BLaER1 treated with 17β-estradiol and CSF1 and Interleukin-3, amounts not matched to agents 10 nM and 100 nM (cell line): Measurements from ENCODE around the gene FAM131A.
"Not testable (repeated sequence)": the region's sequence is repeated elsewhere in the genome, so short reads cannot be mapped to it uniquely, and the experiment has no call there.

Experiments
- H3K27ac ChIP-seq, 11 experiments: shearing (Covaris generic); formaldehyde crosslinking; 2 replicates each; pipeline ENCODE4 v1.8.1; 2022
- H3K27me3 ChIP-seq, 11 experiments: shearing (Covaris generic); formaldehyde crosslinking; 2 replicates each; pipeline ENCODE4 v1.8.1; 2022
- H3K36me3 ChIP-seq, 11 experiments: shearing (Covaris generic); formaldehyde crosslinking; 2 replicates each; pipeline ENCODE4 v1.8.1; 2022
- H3K4me1 ChIP-seq, 10 experiments: shearing (Covaris generic); formaldehyde crosslinking; 2 replicates each; pipeline ENCODE4 v1.8.1; 2022
- H3K4me2 ChIP-seq, 11 experiments: shearing (Covaris generic); formaldehyde crosslinking; 2 replicates each; pipeline ENCODE4 v1.8.1; 2022
- H3K4me3 ChIP-seq, 10 experiments: shearing (Covaris generic); formaldehyde crosslinking; 2 replicates each; pipeline ENCODE4 v1.8.1; 2022
- H3K9ac ChIP-seq, 11 experiments: shearing (Covaris generic); formaldehyde crosslinking; 2 replicates each; pipeline ENCODE4 v1.8.1; 2022
- H3K9me3 ChIP-seq, 11 experiments: shearing (Covaris generic); formaldehyde crosslinking; replicated peaks in 1 of 11; 2 replicates each; pipeline ENCODE4 v1.8.1; 2022
- H4K20me1 ChIP-seq, 11 experiments: shearing (Covaris generic); formaldehyde crosslinking; 2 replicates each; pipeline ENCODE4 v1.8.1; 2022
- Cebpa-rat ChIP-seq, 11 experiments: shearing (Covaris generic); IDR thresholded peaks; 2 replicates each; pipeline ENCODE4 v1.8.1; 2022

The FAM131A gene

DNA sequence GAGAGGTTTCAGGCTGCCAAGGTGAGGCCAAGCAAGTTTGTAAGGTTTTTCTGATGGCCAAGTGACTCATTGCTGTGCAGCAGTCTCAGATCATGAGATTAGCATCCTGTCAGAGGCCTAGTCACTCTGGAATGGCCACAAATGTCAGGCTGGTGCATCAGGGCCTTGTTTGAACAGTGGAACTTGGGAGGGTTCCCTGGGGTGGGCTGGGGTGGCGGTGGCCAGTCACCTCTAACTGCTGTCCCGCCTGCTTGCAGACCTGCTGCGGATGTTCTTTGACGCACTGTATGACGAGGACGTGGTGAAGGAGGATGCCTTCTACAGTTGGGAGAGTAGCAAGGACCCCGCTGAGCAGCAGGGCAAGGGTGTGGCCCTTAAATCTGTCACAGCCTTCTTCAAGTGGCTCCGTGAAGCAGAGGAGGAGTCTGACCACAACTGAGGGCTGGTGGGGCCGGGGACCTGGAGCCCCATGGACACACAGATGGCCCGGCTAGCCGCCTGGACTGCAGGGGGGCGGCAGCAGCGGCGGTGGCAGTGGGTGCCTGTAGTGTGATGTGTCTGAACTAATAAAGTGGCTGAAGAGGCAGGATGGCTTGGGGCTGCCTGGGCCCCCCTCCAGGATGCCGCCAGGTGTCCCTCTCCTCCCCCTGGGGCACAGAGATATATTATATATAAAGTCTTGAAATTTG, 2.8 kb upstream of the FAM131A start:
- Histone ChIP-seq H3K4me3 (no peak overlapping the region), H3K9ac (peak overlapping the region in 7 of 11 experiments; percentile 11 to 83 (median 78); a peak in 7 of 22 replicates), H3K4me2 (peak overlapping the region in 2 of 11 experiments; percentile 93 to 98; a peak in 3 of 22 replicates), H4K20me1 (peaks cover 71 to 99% (median 86%) of the 10 kb centered on the region in 11 experiments; a peak in 21 of 22 replicates), H3K4me1 (peaks cover 32 to 67% (median 45%) of the 10 kb centered on the region in 10 experiments), H3K27ac (peak overlapping the region in 3 of 11 experiments; percentile 16 to 71 (median 38); a peak in 5 of 22 replicates), H3K36me3 (peaks cover 57 to 60% (median 58%) of the 10 kb centered on the region in 11 experiments), H3K9me3 (no peaks in the 10 kb centered on the region), H3K27me3 (peaks cover 0 to 15% (median 0%) of the 10 kb centered on the region in 11 experiments; a peak in 6 of 22 replicates)
- TF ChIP-seq Cebpa-rat (IDR thresholded peaks at IDR 0.05), result no peak

GRCh38 chr3:184335291-184335660, 2.1 kb upstream of the FAM131A start:
- peaks cover 50 to 54% (median 52%) of the 10 kb centered on the region in 11 experiments for H3K36me3 ChIP-seq
- TF ChIP-seq Cebpa-rat (IDR thresholded peaks at IDR 0.05), result no peak
- H3K4me1 ChIP-seq, result peaks cover 38 to 73% (median 50%) of the 10 kb centered on the region in 10 experiments
- H3K4me3 ChIP-seq, result peak overlapping the region; percentile 63 to 81 (median 70); a peak in 16 of 20 replicates
- no peaks in the 10 kb centered on the region for H3K9me3 ChIP-seq
- peak overlapping the region; percentile 69 to 86 (median 78); a peak in 19 of 22 replicates for H3K9ac ChIP-seq
- H3K4me2 ChIP-seq, result peak overlapping the region; percentile 93 to 99 (median 98)
- H4K20me1 ChIP-seq, result peaks cover 64 to 97% (median 82%) of the 10 kb centered on the region in 11 experiments; a peak in 21 of 22 replicates
- H3K27ac ChIP-seq, result peak overlapping the region in 10 of 11 experiments; percentile 31 to 76 (median 63); a peak in 16 of 22 replicates
- peaks cover 0 to 15% (median 0%) of the 10 kb centered on the region in 11 experiments; a peak in 6 of 22 replicates for H3K27me3 ChIP-seq

DNA sequence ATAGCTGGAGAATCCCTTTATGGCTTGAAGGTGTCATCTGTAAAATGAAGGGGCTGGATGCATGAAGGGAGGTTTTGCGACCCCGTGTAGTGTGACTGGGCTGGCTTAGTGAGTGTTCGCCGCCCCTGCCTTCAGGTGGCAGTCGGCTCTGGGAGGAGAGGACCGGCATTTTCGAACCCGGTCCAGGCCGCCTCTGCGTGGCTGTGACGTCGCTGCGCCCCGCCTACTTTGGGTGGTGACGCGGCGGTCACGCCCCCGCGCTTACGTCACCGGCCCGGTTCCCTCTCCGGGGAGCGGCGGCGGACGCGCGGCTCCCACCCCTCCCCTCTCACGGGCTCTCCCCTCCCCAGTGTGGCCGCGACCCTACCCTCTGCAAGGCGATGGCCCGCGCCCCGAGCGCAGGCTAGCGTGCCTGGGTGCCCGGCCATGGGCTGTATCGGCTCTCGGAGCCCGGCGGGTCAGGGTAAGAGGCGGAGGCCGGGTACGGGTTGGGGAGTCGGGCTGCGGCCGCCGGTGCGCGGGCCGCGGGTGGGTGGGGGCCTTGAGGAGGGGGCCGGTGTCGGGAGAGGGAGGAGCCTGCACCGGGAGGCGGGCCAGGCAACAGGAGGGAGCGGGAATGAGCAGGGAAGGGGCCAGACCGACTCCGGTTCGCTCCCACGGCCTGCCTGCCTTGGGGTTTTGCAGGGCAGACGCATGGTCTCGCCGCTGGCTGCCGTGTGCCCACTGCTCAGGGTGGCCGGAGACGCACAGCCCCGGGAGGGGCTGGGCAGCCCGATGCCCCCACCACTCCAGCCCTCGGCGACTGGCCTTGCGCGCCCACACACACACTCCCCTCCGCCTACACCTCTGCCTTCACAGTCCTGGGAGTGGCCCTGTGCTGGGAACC, 1.5 kb upstream of the FAM131A start:
- H4K20me1 ChIP-seq, result peaks cover 58 to 93% (median 75%) of the 10 kb centered on the region in 11 experiments; a peak in 21 of 22 replicates

GRCh38 chr3:184336547-184337398, 627 bp upstream of the FAM131A start:
- Histone ChIP-seq H3K27me3 (peaks cover 0 to 15% (median 0%) of the 10 kb centered on the region in 11 experiments; a peak in 6 of 22 replicates), H4K20me1 (peaks cover 49 to 89% (median 67%) of the 10 kb centered on the region in 11 experiments; a peak in 21 of 22 replicates), H3K27ac (peak overlapping the region in 10 of 11 experiments; percentile 45 to 76 (median 65); a peak in 20 of 22 replicates), H3K4me2 (peak overlapping the region; percentile 93 to 99 (median 98)), H3K4me3 (peak overlapping the region; percentile 63 to 81 (median 70)), H3K36me3 (peaks cover 35 to 40% (median 39%) of the 10 kb centered on the region in 11 experiments), H3K9me3 (no peaks in the 10 kb centered on the region), H3K9ac (peak overlapping the region; percentile 69 to 86 (median 78)), H3K4me1 (peaks cover 52 to 86% (median 60%) of the 10 kb centered on the region in 10 experiments)
- TF ChIP-seq Cebpa-rat (IDR thresholded peaks at IDR 0.05), result no peak

More for the DNA sequence above, 1.5 kb upstream of the FAM131A start:
- TF ChIP-seq Cebpa-rat (IDR thresholded peaks at IDR 0.05), result no peak
- Histone ChIP-seq H3K4me3 (peak overlapping the region; percentile 63 to 81 (median 70)), H3K27ac (peak overlapping the region; percentile 45 to 76 (median 63); a peak in 21 of 22 replicates), H3K36me3 (peaks cover 44 to 47% (median 45%) of the 10 kb centered on the region in 11 experiments), H3K27me3 (peaks cover 0 to 15% (median 0%) of the 10 kb centered on the region in 11 experiments; a peak in 6 of 22 replicates), H3K9me3 (no peaks in the 10 kb centered on the region), H3K4me2 (peak overlapping the region; percentile 93 to 99 (median 98)), H3K9ac (peak overlapping the region; percentile 69 to 86 (median 78)), H3K4me1 (peaks cover 44 to 80% (median 53%) of the 10 kb centered on the region in 10 experiments)

GRCh38 chr3:184337981-184338380, 581 bp downstream of the FAM131A start:
- H3K9ac ChIP-seq, result peak overlapping the region; percentile 21 to 86 (median 55); a peak in 17 of 22 replicates
- peaks cover 0 to 15% (median 0%) of the 10 kb centered on the region in 11 experiments; a peak in 6 of 22 replicates for H3K27me3 ChIP-seq
- peaks cover 37 to 80% (median 57%) of the 10 kb centered on the region in 11 experiments; a peak in 21 of 22 replicates for H4K20me1 ChIP-seq
- H3K4me2 ChIP-seq, result peak overlapping the region; percentile 93 to 99 (median 98)
- H3K4me3 ChIP-seq, result peak overlapping the region in 9 of 10 experiments; percentile 32 to 79 (median 46); a peak in 17 of 20 replicates
- H3K4me1 ChIP-seq, result peaks cover 52 to 80% (median 60%) of the 10 kb centered on the region in 10 experiments
- peak overlapping the region in 8 of 11 experiments; percentile 5 to 59 (median 47); a peak in 10 of 22 replicates for H3K27ac ChIP-seq
- no peak for TF ChIP-seq Cebpa-rat (IDR thresholded peaks at IDR 0.05)
- H3K9me3 ChIP-seq, result no peaks in the 10 kb centered on the region
- H3K36me3 ChIP-seq, result peaks cover 24 to 40% (median 36%) of the 10 kb centered on the region in 11 experiments

DNA sequence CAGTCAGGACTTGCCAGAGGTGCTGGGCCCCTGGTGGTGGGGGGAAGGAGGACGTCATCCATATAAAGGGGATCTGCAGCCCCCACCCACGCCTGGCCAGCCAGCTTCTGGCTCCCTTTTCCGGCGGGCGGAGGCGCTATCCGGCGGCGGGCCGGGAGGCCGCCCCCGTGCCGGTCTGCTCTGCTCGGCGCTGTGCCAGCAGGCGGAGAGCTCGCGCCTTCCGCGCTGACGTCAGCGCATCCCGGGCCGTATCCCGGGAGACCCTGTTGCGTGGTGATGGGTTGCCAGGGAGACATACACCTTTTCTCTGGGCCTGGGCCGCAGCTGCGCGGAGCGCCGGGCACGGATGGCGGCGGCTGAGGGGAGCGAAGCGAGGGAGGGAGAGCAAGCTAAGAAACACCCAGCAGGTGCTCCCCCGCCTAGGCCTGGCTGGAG, 1.1 kb downstream of the FAM131A start:
- Histone ChIP-seq H3K4me3 (peak overlapping the region in 9 of 10 experiments; percentile 32 to 79 (median 46); a peak in 19 of 20 replicates), H3K27me3 (peaks cover 0 to 15% (median 0%) of the 10 kb centered on the region in 11 experiments; a peak in 6 of 22 replicates), H3K4me1 (peaks cover 52 to 80% (median 60%) of the 10 kb centered on the region in 10 experiments), H3K27ac (peak overlapping the region in 8 of 11 experiments; percentile 5 to 59 (median 47); a peak in 11 of 22 replicates), H4K20me1 (peaks cover 32 to 77% (median 51%) of the 10 kb centered on the region in 11 experiments; a peak in 21 of 22 replicates), H3K9ac (peak overlapping the region; percentile 21 to 86 (median 55); a peak in 20 of 22 replicates), H3K4me2 (peak overlapping the region; percentile 93 to 99 (median 98)), H3K36me3 (peaks cover 24 to 40% (median 36%) of the 10 kb centered on the region in 11 experiments), H3K9me3 (no peaks in the 10 kb centered on the region)
- no peak for TF ChIP-seq Cebpa-rat (IDR thresholded peaks at IDR 0.05)

- Histone ChIP-seq H3K27me3 (peaks cover 0 to 15% (median 0%) of the 10 kb centered on the region in 11 experiments; a peak in 6 of 22 replicates), H4K20me1 (peaks cover 27 to 73% (median 47%) of the 10 kb centered on the region in 11 experiments; a peak in 21 of 22 replicates), H3K9me3 (no peaks in the 10 kb centered on the region), H3K4me3 (peak overlapping the region in 9 of 10 experiments; percentile 32 to 79 (median 46); a peak in 15 of 20 replicates), H3K27ac (peak overlapping the region in 1 of 11 experiments; percentile 47; a peak in 3 of 22 replicates), H3K4me2 (peak overlapping the region; percentile 93 to 99 (median 98)), H3K4me1 (peaks cover 52 to 75% (median 60%) of the 10 kb centered on the region in 10 experiments), H3K9ac (peak overlapping the region; percentile 21 to 86 (median 55); a peak in 15 of 22 replicates), H3K36me3 (peaks cover 20 to 40% (median 33%) of the 10 kb centered on the region in 11 experiments)
- no peak for TF ChIP-seq Cebpa-rat (IDR thresholded peaks at IDR 0.05)
Measured at GRCh38 chr3:184339001-184339400, 1.6 kb downstream of the FAM131A start.

DNA sequence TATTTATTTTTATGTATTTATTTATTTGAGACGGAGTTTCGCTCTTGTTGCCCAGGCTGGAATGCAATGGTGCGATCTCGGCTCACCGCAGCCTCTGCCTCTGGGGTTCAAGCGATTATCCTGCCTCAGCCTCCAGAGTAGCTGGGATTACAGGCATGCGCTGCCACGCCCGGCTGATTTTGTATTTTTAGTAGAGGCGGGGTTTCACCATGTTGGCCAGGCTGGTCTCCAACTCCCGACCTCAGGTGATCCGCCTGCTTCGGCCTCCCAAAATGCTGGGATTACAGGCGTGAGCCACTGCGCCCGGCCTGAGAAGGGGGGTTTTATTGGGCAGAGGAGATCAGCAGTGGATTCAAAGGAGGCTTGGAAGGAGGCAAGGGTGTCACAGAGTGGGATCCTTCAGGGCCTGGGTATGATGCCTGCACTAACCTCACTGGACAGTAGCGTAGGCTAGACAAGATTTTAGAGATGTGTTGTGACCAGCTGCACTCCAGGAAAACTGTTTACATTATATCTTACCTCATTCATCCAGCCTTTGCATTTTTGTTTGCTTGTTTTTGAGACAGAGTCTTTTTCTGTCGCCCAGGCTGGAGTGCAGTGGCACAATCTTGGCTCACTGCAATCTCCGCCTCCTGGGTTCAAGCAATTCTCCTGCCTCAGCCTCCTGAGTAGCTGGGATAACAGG, 2.2 kb downstream of the FAM131A start:
- Histone ChIP-seq H3K36me3 (peaks cover 14 to 40% (median 31%) of the 10 kb centered on the region in 11 experiments), H3K4me2 (peak overlapping the region; percentile 93 to 99 (median 98)), H4K20me1 (peaks cover 21 to 70% (median 41%) of the 10 kb centered on the region in 11 experiments; a peak in 21 of 22 replicates), H3K4me3 (peak overlapping the region in 2 of 10 experiments; percentile 49 to 79; a peak in 2 of 20 replicates), H3K4me1 (peaks cover 52 to 70% (median 60%) of the 10 kb centered on the region in 10 experiments), H3K9ac (peak overlapping the region in 2 of 11 experiments; percentile 14 to 83; a peak in 2 of 22 replicates), H3K27me3 (peaks cover 0 to 15% (median 0%) of the 10 kb centered on the region in 11 experiments; a peak in 6 of 22 replicates)
- H3K9me3 ChIP-seq, H3K27ac ChIP-seq: not testable (repeated sequence)
